PFSK-1 (cell line): ENCODE results near the gene FAM20A.

Experiments
- FOXP2 ChIP-seq: optimal IDR thresholded peaks from 2 replicates; pipeline ENCODE3; 2011; ENCODE audit warnings: borderline replicate concordance, control low read depth, inconsistent platforms; ENCODE audit not compliant: insufficient read depth; ENCODE audit errors: extremely low read length, extremely low read depth
- POLR2AphosphoS5 ChIP-seq: IDR thresholded peaks from 2 replicates; pipeline ENCODE4 v1.6.1; 2012; ENCODE audit warnings: low read depth, mild to moderate bottlenecking, control low read depth, low read length, moderate library complexity
- SIN3A ChIP-seq: IDR thresholded peaks from 2 replicates; pipeline ENCODE4 v1.6.1; 2012; ENCODE audit warnings: mild to moderate bottlenecking, low read length, moderate library complexity, borderline replicate concordance; ENCODE audit not compliant: insufficient read depth
- TAF1 ChIP-seq: IDR thresholded peaks from 2 replicates; pipeline ENCODE4 v1.6.1; 2012; ENCODE audit warnings: low read length, control low read depth, borderline replicate concordance; ENCODE audit not compliant: insufficient read depth
- TF ChIP-seq, protein P1 (sequence below), 2 experiments: IDR thresholded peaks; 2 replicates each; pipeline versions ENCODE4 v1.6.1 to v1.8.0; 2011 to 2012; ENCODE audit warnings: low read depth in 2 of 2, low read length in 2 of 2, control low read depth in 1 of 2, inconsistent platforms in 1 of 2, mild to moderate bottlenecking in 1 of 2, moderate library complexity in 1 of 2; ENCODE audit not compliant: insufficient read depth in 1 of 2

Gene FAM20A

GRCh38 chr17:68535922-68536321 lies 65.2 kb downstream of the FAM20A start:
- no peak for TF ChIP-seq FOXP2
- no peak for TF ChIP-seq TAF1
- no peak for TF ChIP-seq SIN3A
- TF ChIP-seq, protein P1, sequence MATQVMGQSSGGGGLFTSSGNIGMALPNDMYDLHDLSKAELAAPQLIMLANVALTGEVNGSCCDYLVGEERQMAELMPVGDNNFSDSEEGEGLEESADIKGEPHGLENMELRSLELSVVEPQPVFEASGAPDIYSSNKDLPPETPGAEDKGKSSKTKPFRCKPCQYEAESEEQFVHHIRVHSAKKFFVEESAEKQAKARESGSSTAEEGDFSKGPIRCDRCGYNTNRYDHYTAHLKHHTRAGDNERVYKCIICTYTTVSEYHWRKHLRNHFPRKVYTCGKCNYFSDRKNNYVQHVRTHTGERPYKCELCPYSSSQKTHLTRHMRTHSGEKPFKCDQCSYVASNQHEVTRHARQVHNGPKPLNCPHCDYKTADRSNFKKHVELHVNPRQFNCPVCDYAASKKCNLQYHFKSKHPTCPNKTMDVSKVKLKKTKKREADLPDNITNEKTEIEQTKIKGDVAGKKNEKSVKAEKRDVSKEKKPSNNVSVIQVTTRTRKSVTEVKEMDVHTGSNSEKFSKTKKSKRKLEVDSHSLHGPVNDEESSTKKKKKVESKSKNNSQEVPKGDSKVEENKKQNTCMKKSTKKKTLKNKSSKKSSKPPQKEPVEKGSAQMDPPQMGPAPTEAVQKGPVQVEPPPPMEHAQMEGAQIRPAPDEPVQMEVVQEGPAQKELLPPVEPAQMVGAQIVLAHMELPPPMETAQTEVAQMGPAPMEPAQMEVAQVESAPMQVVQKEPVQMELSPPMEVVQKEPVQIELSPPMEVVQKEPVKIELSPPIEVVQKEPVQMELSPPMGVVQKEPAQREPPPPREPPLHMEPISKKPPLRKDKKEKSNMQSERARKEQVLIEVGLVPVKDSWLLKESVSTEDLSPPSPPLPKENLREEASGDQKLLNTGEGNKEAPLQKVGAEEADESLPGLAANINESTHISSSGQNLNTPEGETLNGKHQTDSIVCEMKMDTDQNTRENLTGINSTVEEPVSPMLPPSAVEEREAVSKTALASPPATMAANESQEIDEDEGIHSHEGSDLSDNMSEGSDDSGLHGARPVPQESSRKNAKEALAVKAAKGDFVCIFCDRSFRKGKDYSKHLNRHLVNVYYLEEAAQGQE (IDR thresholded peaks at IDR 0.05; ENCODE audit: insufficient read depth in 1 of 2, low read depth in 2 of 2, low read length in 2 of 2) = no peak
- TF ChIP-seq POLR2AphosphoS5 = no peak

DNA sequence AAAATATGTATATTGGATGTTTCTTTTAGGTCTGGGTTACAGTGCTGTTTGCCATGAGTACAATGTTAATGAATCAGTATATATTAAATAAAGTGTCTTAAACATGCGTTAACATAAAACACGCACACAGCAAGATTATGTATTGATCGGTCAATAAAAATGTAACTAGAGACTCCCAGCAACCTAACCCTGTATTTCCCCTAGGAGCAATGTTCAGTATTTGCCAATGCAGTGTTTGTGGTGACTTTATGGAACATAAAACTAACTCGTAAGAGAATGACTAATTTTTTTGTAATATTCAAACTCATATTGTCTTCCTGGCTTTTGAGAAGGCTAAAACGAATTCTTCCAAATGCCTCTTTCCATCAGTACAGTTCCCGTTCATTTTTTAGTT lies 66.5 kb downstream of the FAM20A start:
- TF ChIP-seq FOXP2 (no peak), POLR2AphosphoS5 (no peak), TAF1 (no peak), SIN3A (no peak)
- TF ChIP-seq, protein P1 (IDR thresholded peaks at IDR 0.05; ENCODE audit: insufficient read depth in 1 of 2, low read depth in 2 of 2, low read length in 2 of 2) = no peak

DNA sequence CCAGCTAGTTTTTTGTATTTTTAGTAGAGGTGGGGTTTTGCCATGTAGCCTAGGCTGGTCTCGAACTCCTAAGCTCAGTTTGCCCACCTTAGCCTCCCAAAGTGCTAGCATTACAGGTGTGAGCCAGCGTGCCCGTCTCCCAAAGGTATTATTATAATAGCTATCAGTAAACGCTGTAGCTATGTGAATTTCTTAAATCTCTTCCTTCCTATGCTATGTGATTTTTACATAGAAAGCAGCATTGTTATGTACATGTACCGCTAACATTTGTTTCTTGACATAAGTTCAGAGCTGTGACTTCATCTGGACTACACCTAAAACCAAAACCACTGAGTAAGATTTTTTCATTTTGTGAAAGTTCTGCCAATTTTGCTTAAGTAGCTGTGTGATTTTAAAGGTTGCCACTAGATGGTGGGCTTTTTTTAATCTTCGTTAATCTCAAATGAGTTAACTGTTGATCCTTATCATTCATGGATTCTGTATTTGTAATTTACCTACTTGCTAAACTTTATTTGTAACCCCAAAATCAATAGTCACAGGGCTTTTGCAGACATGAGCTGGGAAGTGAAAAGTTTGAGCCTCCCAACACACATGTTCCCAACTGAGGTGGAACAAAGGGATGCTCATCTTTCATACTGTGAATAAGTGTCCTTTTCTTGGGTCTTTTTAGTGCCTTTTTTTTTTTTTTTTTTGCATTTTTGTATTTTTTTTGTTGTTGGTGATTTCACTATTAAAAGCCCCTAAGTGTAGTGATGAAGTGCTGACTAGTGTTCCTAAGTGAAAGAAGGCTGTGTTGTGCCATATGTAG lies 67.1 kb downstream of the FAM20A start:
- TF ChIP-seq TAF1 (no peak), SIN3A (no peak), POLR2AphosphoS5 (no peak), FOXP2 (no peak)
- TF ChIP-seq, protein P1 (IDR thresholded peaks at IDR 0.05; ENCODE audit: insufficient read depth in 1 of 2, low read depth in 2 of 2, low read length in 2 of 2) = no peak

DNA sequence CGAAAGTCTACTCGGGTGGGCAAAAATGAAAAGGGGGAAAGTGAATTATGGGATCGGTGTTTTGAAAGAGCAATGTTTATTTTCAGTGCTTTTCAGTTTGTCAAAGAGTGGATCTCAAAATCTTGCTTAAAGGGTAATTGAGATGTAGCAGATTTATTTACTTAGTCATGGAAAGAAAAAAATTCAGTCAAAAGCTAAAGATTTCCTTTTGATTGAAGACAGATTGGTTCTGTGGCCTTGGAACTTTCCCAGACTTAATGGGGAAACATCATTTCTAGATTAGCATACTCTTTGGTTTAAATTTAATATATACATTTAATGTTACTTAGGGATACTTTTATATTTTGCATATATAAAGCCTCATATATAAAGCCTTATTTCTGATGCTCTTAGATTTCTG lies 68.3 kb downstream of the FAM20A start:
- TF ChIP-seq FOXP2 (no peak), TAF1 (no peak), POLR2AphosphoS5 (no peak)
- TF ChIP-seq, protein P1 (IDR thresholded peaks at IDR 0.05; ENCODE audit: insufficient read depth in 1 of 2, low read depth in 2 of 2, low read length in 2 of 2) = no peak
